HS-27A (cell line): ENCODE data around the gene SHF.
"Not testable (repeated sequence)": the region's sequence is repeated elsewhere in the genome, so short reads cannot be mapped to it uniquely, and the experiment has no call there.

Source experiments
- DNase-seq: peaks from one replicate; pipeline ENCODE4 v3.0.0-alpha.2; 2012; ENCODE audit warnings: low read depth, missing footprints

SHF gene

DNA sequence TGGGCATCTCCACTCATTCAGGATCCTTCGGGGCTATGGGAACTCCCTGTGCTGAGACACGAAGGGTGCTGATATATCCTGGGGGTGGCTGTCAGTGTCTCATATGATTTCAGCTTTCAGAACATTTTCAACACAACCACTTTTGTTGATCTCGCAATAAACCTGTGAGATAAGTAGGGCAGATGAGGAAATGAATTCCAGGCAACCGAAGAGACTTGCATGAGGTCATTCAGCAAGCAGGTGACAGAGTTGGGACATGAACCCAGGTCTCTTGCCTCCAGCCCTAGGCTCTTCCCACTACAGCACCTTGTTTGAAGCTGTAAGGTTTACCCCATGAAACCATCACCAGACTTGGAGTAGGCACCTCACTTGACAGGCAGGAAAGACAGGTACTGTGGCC lies 41.4 kb downstream of the SHF start:
- DNase-seq, result no peak

DNA sequence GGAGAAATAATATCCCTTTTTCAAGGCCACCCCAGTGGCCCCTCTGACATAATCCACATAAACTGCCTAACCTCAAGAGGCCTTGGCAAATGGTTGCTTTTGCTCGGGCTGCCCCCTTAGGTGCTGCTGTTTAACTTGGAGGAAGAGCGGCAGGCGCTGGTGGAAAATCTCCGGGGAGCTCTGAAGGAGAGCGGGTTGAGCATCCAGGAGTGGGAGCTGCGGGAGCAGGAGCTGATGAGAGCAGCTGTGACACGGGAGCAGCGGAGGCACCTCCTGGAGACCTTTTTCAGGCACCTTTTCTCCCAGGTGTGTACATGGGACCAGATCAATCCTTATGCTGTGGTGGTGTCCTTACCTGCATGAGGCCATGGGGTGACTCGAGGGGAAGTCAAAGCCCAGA lies 43.0 kb downstream of the SHF start:
- DNase-seq, result no peak

DNA sequence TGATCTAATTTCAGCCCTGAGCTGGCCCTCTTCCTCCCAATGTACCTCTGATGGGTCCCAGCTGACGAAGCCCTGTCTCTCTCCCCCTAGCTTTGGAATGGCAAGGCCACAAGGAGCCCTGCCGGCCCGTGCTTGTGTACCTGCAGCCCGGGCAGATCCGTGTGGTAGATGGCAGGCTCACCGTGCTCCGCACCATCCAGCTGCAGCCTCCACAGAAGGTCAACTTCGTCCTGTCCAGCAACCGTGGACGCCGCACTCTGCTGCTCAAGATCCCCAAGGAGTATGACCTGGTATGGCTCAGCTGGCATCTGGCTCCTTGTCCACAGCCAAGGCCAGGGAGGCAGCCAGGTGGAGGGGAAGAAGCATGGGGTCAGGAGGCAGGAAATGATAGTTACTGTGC lies 43.8 kb downstream of the SHF start:
- DNase-seq, result no peak

DNA sequence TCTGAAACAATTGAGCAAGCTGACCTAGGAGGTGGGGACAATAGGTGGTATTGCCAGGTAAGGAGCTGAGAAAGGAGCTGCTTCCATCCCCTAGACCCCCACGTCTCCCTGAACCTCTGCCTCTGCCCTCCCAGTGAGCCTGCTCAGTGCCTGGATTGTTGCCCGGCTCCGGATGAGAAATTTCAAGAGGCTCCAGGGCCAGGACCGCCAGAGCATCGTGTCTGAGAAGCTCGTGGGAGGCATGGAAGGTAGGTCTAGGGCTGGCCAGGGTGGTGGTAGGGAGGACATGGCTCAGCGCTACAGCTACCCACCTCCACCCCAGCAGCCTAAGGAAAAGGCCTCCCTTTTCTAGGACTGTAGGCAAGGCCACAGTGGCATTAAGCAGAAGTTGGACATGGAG lies 44.7 kb downstream of the SHF start:
- DNase-seq, result no peak

DNA sequence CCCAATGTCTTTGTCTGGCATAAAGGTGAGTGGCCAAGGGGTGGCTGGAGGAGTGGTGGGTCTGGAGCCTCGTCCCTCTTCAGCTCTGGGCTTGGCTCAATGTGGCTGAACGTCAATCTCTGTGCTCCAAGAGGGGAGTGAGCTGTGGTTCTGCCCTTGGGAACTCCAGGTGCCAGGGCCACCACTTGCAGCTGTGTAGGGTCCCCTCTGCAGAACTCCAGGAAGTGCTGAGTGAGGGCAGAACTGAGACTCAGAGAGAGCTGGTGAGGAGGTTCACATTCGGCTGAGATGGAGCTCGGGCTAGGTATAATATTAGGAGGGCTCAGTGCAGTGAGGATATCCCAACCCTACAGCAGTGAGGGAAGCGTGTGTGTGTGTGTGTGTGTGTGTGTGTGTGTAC lies 46.4 kb downstream of the SHF start:
- no peak for DNase-seq

DNA sequence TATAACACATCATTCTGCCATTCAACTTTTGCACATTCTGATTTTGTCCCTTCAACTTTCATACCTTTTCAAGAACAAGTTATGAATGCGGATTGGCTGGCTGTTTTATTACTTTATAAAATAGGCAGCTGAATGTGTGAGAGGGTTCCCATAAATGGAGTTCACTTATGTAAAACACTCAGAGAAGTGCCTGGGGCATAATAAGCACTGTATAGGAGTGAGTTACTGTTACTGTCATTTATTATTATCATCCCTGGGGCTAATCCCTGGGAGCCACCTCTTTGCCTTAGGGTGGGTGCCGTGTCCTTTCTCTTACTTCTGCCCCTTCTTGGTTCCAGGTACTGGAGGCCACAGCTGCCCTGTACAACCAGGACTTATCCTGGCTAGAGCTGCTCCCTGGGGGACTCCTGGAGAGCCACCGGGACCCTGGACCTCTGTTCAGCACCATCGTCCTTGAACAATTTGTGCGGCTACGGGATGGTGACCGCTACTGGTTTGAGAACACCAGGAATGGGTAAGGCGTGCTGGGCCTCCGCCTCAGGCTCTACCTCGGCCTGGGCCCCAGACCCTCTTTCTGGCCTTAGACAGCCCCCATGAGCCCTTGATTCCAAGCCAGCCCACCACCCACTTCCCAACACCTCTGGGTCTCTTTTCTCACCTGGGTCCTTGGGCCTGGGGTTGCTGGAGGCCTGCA lies 47.1 kb downstream of the SHF start:
- no peak for DNase-seq

DNA sequence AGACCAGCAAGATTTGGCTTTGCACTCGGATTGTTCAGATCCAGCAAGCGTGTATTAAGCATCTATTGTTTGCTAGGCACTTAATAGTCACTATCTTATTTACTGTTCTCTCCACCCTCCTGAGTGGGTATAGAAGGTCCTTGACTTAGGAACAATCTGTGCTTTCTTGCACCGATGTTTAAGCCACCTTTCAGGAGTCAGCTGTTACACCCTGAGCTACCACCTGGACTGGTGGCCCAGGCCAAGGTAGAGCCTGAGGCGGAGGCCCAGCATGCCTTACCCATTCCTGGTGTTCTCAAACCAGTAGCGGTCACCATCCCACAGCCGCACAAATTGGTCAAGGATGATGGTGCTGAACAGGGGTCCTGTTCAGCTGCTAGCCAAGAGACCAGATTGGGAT lies 48.0 kb downstream of the SHF start:
- DNase-seq, result no peak

DNA sequence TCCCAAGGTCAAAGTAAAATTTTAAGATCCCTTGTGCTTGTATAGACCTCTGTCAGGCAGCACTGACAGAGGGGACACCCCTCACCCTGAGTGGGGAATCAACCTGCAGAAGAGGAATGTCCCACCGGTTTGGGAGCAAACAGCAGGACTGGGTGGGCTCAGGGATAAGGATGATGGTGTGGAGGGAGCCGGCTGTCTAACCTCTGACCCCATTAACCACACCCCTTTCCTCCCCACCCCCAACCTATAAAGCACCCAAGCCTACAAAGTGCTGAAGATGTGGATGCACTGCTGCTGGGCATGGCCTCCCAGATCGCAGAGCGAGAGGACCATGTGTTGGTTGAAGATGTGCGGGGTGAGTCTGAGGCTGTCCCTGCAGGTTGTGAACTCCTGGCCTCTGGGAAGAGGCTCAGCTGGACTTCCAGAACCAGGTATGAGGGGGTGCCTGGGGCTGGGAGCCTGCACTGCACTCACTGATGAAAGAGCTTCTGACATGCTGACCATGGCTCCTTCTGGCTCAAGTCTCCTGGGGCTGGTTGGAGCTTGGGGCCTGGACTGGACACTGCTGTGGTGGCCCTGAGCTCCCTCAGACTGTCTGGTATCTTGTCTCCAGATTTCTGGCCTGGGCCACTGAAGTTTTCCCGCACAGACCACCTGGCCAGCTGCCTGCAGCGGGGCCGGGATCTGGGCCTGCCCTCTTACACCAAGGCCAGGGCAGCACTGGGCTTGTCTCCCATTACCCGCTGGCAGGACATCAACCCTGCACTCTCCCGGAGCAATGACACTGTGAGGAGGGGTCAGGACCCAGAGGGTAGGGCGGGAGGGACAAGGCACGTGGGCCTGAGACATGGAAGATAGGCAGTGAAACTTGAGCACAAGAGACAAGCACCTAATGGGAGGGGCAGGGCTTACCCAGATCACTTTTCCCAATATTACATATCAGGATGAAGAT lies 48.7 kb downstream of the SHF start:
- no peak for DNase-seq

DNA sequence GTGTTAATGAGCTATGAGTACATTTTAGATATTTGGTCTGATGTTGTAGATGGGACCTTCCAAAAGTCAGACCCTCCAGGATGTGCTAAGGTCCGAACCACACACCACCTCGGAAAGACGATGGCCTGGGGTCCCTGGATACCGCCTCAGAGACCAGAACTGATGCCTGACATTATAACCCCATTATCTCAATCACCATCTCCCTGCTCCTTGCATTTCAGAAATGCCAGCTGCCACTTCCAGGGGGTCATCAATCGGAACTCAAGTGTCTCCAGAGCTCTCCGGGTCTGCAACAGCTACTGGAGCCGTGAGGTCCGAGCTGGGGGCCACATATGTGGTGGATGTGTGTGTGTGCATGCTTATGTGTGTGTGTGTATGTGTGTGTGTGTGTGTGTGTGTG lies 50.1 kb downstream of the SHF start:
- DNase-seq, result no peak

DNA sequence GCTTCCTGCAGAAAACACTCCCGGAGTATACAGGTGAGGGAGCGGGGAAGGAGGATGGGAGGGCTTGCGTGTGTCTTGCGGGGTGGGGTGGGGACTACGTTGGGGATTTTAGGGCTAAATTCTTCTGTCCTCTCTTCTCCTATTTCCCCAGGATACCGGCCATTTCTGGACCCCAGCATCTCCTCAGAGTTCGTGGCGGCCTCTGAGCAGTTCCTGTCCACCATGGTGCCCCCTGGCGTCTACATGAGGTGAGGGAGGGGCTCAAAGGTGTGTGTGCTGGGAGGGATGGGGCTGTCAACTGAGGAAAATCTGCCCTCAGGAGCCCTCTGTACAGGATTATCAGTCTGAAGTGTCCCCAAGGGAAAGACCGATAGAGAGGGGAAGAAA lies 51.4 kb downstream of the SHF start:
- DNase-seq, result no peak

DNA sequence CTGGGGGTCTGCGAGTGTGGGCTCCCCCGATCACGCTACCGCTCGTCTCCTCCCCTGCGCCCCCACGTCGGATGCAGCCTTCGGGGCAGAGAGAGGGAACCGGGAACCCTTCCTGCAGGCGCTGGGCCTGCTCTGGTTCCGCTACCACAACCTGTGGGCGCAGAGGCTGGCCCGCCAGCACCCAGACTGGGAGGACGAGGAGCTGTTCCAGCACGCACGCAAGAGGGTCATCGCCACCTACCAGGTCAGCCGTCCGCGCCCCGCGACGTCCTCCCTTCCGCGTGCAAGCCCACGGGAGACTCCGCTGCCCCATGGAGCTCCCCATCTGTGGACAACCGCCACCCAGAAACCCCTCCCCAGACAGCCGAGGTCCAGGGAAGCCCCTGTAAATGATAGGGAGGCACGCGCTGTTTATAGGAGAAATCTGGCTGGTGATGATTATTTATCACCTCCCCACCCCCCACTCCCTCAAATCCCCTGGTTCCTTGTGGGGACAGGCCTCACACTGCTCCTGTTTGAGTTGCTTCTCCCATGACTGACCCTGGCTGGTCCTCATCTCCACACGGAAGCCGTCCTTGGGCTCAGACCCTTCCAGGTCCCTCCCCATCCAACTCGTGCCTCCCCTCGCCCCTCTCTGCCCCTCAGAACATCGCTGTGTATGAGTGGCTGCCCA lies 51.9 kb downstream of the SHF start:
- not testable (repeated sequence) for DNase-seq

DNA sequence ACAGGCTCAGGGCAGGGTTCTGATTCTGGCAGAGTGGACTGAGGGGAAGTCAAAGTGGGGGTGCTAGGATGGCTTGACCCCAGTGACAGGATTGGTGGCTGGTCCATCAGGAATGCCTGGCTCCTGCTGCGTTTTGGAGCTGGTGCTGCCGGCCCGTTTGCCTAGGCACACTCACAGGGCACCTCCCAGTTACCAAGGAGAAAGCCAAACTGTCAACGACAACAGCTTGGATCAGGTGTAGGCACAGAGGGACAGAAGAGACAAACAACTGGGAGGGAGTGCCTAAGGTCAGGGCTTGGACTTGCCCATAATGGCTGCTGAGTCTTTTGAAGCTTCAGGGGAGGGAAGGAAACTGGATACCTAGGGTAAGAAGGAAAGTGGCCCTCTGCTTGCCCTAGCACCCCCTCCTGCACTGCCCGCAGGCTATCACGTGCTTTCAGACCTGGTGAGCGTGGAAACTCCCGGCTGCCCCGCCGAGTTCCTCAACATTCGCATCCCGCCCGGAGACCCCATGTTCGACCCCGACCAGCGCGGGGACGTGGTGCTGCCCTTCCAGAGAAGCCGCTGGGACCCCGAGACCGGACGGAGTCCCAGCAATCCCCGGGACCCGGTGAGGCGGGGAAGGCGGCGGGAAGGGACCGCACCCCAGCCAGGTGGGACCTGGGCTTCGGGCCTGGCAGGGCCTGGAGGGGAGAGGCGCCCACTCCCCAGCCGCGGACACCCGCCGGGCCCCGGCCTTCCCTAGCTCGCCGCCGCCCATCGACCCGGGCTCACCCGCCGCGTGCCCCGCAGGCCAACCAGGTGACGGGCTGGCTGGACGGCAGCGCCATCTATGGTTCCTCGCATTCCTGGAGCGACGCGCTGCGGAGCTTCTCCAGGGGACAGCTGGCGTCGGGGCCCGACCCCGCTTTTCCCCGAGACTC lies 52.8 kb downstream of the SHF start:
- no peak for DNase-seq

DNA sequence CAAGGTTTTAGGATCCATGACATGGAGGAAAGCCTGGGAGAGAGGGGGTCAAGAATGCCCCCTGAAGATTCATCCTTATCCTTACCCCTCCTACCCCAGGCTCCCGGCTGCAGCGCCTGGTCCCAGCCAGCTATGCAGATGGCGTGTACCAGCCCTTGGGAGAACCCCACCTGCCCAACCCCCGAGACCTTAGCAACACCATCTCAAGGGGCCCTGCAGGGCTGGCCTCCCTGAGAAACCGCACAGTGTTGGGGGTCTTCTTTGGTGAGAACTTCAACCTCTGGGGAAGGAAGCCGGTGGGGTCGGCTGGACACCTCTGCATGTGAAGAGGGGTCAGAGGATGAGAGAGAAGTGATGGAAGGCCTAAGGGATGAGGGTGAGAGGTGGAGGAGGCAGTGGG lies 53.7 kb downstream of the SHF start:
- no peak for DNase-seq

DNA sequence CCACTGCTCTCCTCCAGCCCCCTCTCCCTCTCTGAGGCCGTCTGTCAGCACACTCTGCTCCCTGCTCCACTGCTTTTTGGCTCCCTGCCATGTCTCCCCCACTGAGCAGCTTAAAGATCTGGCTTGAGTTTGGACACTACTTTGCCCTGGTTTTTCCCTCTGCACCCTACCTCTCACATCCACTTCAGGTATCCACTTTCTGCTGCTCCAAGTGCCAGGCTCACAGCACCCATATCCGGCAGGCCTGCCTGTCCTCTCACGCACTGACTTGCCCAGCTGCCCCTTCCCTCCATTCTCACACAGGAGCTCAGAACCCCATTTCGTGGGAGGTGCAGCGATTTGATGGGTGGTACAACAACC lies 54.2 kb downstream of the SHF start:
- DNase-seq, result no peak

DNA sequence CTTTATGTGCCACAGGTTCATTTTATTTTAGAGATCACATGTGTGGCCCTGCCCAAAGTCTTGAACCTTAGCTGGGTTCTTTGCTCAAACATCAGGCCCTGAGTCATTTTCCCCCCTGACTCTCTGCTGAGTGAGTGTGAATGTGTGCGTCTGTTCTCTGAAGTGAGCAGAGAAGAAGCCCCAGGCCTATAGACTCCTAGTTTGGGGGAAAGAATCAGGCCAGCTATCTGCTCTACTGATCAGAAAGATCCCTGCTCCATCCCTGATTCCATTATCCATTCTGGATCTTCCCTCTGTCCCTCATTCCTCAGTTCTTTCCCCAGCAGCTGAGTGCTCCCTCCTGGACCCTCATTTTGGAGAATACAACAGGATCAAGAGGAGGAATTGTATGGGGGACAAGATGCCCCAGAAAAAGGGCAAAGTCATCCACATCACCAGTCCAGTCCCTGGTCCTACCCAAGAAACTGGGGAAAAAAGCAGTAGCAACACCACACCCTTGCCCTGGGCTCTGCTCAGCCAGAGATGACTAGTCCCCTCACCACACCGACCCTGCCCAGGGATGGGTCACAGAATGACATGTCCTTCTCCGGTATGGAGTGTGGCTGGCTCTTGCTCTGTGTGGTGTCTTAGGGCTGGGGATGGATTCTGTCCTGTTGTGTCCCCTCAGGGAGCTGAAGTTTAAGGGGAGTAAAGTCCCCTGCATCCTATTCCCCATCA lies 54.8 kb downstream of the SHF start:
- DNase-seq, result no peak

DNA sequence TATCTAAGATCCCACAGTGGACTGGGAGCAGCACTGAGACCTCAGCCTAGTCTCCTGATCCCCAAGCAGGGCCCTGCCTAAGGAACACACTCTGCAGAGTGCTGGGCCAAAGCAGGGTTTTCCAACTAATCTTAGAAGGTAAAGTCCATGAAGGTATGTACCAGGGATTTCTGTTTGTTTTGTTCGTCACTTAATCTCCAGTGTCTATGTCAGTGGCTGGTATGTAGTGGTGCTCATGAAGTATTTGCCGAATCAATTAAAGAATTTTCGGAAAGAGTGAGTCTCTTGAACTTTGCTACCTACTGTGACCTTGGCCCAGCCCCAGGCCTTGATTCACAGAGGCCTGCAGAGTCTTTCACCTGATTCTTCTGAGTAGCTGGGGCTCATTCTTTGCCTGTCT lies 56.3 kb downstream of the SHF start:
- DNase-seq, result no peak

DNA sequence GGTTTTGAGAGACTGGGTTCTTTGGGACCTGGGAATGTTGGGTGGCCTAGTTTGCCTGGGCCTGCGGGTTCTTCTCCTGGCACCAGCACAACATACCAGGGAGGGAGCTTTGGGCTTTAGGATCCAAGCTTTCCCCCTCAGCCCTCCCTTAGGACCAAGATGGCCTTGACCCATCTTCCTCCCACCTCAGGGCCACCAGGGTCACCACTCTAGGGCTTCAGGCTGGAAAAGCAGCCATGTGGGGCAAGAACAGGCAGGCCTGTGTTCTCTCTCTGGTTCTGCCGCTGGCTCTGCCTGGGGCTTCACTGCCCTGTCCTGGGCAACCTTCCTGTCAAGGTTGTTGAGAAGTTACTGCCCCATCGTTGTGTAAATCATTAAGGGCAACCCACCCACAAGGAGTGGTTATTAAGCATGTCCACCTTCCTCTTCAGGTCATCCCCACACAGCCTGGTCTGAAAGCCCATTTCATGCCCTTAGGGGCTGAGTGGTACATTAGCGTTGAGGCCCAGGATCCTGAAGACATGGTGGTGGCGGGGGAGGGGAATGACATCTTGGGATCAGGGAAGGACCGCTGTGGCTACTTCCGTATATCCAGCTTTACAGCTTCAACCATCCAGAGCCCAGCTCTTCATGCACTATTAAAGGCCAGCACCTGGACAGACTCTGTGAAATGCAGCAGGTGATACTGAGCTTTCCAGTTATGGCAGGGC lies 57.3 kb downstream of the SHF start:
- DNase-seq, result no peak

DNA sequence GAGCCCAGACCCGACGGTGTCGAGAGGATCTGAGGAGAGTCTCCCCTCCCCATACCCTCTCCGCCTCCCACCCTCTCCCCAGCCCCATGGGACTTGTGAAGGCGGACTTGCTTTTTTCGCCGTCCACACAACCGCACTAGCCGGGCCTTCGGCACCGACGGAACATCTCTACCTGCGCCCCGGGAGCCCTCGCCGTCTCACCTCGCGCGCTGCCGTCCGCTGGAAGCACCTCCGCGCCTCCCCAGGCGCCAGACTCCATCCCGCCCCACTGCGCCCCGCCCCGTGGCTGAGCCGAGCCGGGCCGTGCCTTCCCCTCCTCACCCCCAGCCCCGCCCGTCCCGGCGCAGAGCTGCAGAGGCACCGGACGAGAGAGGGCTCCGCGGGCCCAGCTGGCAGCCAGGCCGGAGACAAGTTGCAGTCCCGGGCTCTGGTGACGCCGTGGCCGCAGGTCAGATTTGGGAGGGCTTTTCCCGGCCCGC lies 58.1 kb downstream of the SHF start, which contains the start of the genes DUOX1 and DUOXA1:
TSS of gene DUOX1 (plus strand) at position 344 of the 479 bp plus-strand sequence. CDS start 1,973 bp downstream, outside the sequence.
TSS of gene DUOXA1 (minus strand) at position 229 of the 479 bp plus-strand sequence. CDS start 6,865 bp downstream, outside the sequence.
- no peak for DNase-seq

DNA sequence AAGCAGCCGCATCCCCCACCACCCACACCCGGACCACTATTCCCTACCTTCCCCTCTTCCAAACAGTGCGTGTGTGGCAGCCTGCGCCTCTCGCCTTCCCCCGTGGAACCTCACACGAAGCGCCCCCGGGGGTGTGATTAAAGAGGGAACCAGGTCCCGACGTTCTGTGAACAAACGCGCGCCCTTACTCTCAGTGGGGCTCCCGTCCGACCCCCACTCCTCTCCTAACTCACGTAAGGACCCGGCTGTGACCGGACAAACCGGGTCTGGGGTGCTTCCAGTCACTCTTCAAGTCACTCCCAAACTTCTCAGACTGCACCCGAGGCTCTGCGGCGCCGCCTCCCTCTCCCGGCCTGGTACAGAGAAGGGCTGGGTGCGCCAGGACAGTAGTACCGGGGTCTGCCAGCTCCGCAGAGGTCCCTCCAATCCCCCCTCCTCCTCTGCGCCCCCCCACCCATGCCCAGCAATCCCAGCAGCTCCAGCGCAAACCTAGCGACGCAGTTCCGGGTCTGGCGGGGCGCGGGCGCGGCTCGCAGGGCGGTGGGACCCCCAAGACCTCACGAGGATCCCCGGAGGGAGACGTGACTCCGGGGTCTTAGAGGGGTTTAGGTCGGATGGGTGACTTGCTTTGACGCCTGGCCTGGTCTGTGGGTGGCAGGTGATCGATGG lies 58.7 kb downstream of the SHF start:
- DNase-seq, result no peak
